Stimulated activated CD8-positive, alpha-beta memory T cell treated with anti-CD3 and anti-CD28 coated beads, Interleukin-7, amount 100 ng/mL, for 4 hours (primary cell): ENCODE results near the gene TACR1.
"Not testable (repeated sequence)": the region's sequence is repeated elsewhere in the genome, so short reads cannot be mapped to it uniquely, and the experiment has no call there.

Experiments
- DNase-seq, 2 donors: peaks; one replicate each; pipeline ENCODE4 v3.0.0-alpha.2; 2020; ENCODE audit warnings: low read depth in 2 of 2

The TACR1 gene

DNA sequence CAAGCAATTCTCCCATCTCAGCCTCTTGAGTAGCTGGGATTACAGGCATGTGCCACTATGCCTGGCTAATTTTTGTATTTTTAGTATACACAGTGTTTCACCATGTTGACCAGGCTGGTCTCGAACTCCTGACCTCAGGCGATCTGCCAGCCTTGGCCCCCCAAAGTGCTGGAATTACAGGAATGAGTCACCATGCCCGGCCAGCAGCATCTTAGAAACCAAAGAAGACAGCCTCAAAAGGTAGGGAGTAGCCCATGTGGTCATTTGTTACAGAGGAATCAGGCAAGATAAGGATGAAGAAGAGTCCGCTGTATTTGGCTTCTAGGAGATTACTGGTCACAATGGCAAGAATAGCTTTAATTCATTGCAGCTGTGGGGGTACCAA, 53.1 kb downstream of the TACR1 start:
- DNase-seq: not testable (repeated sequence)

DNA sequence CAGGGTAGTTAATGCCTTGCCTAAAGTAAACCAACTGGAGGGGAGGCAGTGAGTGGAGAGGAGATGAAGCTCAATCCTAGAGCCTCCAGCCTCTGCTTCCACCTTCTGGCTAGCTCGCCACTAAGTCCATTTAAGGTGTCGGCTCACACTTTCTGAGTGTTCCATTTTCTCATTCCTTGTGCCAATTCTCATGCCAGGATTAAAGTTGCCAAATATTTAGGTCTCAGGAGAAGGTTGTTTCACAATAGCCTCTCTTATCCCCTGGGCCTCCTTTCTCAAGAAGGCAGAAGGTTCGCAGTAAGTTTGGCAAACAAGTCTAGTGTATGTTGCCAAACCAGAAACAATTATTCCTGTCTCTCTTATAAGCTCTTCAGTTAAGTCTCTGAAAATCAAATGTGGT, 57.2 kb downstream of the TACR1 start:
- DNase-seq: no peak

DNA sequence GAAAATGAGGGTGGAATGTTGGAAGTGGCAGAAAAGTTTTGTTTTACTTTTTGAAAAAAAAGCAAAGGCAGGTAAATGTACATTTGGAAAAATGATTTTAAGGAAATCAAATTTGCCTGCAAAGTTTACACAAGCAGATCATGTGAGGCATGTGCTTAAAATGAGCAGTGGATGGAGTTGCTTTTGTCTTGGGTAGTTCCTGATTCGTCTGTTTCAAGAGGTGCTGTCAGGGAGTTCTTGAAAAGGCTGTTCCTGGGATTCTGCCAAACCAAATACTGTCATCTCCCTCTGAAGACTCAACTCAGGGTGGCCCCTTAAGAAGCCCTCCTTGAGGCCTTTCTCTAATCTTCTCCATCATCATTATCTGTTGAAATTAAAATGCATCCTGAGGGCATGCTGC, 59.0 kb downstream of the TACR1 start:
- DNase-seq: no peak

DNA sequence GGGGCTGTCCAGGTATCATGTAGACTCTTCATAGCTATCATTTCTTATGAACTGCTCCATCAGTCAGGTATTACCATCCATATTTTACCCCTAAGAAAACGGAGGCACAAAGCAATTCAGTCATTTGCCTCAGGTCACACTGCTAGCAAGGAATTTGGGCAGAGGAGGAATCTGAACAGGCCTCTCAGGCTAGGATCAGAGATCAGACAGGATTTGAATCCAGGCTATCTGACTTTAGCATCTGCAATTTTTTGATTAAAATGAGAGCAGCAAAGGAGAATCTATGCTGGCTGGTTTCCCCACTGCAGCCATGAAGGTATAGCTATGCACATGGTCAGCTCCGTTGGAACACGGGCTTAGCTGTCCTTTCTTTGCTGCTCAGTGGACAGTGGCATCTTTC, 60.1 kb downstream of the TACR1 start:
- no peak for DNase-seq

DNA sequence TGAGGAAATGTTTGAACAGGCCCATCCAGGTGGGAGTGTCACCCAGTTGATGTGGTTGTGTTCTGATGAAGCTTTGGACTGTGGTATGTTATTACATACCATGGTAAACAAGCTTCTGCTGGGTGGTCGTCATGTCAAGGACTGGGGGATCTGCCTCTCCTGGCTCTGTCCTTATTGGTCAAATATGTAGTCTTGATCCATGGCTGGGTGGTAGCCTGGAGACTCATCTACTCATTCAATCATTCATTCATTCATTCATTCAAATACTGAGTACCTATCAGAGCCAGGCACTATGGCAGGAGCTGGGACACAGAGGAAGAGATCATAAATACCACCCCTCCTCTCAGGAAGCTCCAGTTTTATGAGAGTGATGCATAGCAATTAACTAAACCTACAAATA, 60.8 kb downstream of the TACR1 start:
- DNase-seq: no peak

DNA sequence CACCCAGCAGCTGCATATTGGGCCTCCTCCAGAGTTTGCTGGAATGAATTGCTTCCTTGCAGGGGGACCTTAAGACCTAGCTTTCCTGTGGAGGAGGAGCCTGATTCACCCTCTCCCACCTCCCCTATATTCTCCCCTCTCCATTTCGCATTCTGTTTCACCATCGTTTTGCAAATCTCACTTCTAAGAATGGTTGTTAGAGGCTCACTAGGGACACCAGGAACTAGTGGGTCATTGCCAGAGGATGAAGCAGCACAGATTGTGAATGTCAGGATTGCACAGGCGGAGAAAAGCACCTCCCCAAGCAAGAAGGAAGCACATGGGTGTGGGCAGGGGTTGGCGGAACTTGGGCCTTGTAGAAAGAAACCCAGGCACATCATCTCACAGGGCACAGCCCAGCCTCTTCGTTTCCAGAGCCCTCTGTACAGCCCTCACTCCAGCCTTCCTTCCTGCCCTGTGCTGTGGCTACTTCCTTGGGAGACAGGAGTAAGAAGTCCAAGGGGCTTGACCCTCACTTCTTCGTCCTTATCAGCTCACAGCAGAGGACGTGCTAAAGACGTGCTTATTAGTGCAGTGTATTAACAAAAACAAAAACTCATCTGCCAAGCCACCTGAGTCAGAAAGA, 63.4 kb downstream of the TACR1 start:
- DNase-seq: no peak

DNA sequence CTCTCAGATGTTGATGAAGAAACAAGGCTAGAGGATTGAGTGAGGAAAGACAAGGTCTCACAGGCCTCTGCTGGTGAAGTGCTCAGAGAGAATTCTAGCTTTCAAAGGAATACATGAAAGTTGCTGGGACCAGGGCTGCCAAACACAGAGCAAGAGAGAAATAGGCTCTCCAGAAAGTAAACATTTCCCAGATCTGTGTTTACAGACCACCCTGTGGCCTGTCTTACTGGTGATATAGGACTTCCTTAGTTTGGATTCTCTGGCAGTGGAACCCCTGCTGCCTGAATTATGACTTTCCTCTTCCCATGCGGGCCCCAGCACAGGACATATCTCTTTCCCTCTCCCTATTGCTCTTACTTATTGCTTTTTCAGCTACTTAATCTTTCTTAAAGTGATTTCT, 64.5 kb downstream of the TACR1 start:
- no peak for DNase-seq

DNA sequence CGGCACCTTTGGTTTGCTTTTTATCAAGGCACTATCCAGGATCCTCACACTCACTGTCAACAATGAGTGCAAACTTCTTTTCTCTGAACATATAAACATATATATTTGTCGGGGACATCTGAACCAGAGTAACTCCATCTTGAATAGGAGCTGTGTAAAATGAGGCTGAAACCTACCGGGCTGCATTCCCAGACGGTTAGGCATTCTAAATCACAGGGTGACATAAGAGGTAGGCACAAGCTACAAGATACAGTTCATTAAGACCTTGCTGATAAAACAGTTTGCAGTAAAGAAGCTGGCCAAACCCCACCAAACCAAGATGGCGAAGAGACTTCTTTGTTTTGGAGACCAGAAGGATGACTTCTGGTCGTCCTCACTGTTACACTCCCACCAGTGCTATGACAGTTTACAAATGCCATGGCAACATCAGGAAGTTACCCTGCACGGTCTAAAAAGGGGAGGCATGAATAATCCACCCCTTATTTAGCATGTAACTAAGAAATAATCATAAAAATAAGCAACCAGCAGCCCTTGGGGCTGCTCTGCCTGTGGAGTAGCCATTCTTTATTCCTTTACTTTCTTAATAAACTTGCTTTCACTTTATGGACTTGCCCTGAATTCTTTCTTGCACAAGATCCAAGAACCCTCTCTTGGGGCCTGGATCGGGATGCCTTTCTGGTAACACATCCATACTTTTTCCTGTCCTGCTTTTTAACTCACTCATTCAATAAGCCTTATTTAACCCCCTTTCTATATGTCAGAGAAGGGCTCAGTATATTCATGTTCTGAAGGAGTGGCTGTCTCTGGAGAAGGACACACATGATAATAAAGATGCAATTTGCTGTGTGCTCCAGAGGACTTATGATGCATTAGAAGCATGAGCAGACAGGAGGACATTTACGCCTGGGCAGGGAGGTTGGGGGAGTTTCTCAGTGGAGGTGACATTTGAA, 65.4 kb downstream of the TACR1 start:
- DNase-seq: no peak

DNA sequence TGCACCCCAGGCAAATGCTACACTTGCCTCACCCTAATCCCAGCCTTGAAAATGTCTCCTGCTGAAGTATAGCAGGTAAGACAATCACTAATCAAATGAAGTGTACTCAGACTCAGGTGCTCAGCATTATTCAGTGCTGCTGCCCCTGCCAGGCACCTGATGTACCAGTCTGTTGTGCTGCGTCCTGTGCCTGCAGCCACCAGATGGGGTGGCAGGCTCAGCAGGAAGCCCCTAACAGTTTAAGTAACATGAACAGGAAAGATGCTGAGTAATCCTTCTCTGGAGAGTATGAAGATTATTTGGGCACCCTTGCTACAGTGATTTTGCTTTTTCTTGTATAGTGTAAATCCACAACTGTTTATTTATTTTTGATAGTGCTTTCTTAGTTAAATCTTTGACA, 69.1 kb downstream of the TACR1 start:
- DNase-seq: no peak

DNA sequence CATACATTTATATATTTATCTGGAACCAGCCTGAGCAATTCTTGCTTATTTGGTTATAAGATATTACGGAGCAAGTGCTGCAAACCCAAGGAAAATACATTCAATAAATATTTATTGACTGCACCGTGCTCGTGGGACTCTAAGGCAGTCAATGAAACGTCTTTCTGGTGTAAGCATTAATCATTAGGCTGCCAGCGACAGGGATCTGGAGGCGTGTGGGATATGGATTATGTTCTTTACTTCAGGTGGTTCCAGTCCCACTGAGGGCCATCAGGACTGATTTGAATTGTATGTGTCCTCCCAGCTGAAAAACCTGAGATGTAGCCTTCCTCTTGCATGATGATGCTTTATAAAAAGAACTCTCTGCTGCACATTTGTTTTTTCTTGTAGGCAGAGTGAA, 75.4 kb downstream of the TACR1 start:
- no peak for DNase-seq

DNA sequence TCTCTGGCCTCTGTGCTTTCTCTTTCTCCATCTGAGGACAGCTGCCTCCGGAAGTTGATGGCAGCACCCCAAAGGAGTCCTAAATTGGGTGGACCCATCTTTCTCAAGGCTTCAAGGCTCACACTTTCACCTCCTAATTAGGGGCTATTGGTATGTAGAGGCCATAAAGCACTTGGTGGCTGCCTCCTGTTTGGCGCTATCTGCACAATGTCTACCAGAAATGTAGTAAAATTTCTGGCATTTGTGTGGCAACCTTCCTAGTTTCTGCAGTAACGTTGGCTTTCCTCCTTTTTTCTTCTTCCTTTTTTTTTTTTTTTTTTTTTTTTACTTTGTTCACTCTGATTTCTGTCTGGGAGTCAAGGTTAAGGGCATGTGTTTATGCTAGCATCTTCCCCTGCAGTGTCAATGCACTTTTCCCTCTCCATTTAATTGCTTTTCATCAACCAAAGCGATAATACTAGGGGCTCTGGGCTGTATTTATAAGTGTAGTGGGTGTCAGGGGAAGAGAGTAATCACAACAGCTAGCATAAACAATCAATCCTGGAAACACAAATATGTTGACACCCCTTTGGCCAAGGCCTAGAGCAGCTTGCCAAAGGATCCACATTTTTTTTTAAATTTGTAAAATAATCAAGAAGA, 86.0 kb downstream of the TACR1 start:
- DNase-seq: no peak

DNA sequence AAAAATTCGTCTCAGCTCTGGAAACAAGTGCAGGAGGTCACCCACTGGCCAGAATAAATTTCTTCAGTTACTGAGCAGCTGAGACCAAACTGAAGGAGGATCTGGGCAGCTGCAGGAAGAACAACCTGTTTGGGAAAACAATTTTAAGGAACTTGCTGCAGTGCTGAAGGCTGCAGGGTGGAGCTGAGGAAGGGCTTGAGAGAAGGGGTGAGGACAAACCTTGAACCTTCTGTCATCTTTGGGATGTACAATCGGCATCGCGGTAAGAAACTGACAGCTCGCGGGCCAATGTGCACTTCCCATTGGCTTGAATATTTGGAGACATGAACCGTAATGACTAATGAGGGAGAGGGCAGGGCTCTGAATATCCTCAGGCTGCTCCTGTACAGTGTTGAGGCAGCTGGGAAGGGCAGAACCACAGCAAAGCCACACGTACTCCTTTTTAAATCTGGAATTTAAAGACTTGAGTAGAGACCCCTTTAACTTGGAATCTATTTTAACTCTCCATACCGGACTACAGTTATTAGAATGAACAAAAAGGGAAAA, 90.3 kb downstream of the TACR1 start:
- no peak for DNase-seq

DNA sequence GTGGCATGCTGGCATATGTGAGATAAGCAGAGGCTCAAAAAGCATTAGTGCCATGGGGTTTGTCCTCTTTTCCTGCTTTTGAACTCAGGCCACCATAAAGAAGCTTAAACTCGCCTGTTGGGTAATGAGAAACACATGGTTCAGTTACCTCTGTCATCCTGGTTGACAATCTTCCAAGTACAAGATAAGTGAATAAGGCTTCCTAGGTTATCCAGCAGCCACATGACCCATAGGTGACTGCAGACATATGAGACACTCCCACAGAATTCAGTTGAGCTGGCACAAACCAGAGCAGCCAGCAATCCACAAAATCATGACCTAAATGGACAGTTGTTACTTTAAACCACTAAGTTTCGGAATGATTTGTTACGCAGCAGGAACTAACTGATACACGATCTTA, 97.3 kb downstream of the TACR1 start:
- no peak for DNase-seq

DNA sequence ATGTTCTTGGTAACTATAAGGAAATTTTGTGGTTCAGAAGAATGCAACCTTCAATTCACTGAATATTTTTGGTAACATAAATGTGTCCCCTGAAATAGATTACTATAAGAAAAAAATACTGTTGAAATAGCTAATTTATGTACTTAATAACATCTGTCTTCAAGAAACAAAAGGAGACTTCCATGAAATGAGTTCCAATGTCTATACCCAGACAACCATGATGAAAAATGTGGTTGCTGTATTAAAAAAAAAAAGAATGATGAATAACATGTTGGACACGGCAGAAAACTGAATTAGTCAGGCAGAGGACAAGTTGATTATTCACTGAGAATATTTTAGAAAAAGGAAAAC, 98.5 kb downstream of the TACR1 start:
- DNase-seq: no peak

DNA sequence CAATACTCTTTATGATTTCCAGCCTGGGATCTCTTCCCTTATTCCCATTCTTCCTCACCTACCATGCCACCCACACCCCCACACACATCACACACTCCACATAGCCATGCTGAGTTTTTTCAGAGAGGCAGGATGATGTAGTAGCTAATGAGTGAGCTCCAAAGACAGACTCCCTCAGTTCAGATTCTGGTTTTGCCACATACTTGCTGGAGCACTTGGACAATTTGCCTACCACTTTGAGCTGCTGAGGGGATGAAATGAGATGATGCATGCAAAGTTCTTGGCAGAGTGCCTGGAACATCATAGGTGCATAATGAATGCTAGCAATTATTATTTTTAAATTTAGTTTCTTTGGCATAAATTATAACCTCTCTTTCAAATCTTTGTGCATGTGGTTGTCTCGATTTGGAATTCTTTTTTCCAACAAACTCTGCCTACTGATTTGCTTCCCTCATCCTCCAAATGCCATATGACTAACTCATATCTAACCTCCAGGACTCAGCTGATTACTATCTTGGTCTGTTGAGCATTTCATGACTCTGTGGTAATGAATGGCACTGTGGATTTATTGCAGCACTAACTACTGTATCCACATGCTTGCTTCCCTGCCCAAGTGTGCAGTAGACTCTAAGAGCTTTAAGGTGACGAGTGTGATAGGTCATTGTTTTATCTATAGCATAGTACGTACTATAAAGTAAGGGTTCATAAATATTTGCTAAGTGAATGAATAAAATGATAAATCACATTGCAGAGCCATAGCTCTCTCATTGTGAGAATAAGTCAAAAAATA, 99.1 kb downstream of the TACR1 start:
- DNase-seq: no peak

DNA sequence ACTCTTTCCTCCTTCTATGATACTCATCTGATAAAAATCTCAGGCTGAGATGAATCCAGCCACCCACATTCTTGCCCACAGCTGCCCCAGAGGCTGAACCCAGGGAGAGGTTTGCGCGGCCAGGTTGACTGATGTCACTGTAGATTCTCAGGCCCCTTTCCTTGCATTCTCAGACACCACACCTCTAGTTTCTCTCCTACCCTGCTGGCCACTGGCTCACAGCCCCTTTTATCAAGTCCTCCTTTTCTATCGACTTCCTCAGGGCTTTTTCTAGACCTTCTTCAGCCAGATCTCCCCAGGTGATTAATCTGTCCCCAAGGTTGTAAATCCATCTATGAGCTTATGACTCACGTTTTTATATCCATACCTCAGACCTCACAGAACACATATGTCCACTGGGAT, 99.8 kb downstream of the TACR1 start:
- DNase-seq: no peak

DNA sequence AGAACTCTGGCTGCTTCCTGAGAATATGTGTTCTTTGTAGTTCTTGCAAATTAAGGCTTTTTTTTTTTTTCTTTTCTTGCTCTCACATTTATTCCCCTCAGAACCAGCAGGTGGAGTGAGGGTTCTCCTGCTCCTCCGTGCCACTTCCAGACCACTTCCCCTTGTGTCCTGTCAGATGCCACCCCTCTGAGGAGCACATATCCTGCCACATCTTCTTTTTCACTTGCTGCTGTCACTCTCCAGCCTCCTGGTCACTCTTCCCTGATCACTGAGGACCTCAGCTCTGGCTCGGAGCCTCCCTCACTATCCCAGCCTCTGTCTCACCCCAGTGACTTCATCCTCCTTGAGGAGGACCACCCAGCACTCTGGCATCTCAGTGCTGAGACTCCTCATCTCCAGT, 100.5 kb downstream of the TACR1 start:
- DNase-seq: no peak

DNA sequence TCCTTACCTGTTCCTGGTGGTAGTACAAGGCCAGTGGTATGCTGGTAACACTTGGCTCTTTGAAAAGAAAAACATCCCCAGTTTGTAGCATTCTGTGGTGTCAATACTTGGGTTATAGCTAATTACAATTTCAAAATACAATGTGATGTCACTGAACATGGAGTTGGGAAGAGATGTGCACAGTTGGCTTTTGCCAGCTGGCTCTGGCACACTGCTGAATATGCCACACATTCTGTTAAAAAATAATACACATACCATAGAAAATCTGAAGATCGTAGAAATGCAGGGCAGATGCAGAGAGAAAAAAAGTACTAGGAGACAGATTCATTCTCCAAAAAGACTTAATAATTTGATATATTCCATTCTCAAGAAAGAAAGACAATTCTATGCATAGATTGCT, 101.5 kb downstream of the TACR1 start:
- DNase-seq: no peak

DNA sequence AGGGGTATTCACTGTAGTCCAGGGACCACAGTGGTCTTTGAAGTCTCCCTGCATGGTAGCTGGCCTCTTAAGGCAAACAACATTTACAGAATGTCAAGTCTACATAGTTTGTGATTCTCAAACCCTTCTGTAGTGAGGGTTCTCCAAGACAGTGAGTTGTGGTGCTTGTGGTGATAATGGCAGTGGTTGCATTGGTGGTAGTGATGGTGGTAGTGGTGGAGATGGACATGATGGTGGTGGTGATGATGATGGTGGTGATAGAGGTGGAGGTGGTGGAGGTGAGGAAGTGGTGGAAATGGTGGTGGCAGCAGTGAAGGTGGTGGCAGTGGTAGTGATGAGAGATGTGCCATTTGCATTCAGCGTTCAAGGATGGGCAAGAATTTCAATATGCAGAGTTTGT, 104.9 kb downstream of the TACR1 start:
- DNase-seq: no peak

DNA sequence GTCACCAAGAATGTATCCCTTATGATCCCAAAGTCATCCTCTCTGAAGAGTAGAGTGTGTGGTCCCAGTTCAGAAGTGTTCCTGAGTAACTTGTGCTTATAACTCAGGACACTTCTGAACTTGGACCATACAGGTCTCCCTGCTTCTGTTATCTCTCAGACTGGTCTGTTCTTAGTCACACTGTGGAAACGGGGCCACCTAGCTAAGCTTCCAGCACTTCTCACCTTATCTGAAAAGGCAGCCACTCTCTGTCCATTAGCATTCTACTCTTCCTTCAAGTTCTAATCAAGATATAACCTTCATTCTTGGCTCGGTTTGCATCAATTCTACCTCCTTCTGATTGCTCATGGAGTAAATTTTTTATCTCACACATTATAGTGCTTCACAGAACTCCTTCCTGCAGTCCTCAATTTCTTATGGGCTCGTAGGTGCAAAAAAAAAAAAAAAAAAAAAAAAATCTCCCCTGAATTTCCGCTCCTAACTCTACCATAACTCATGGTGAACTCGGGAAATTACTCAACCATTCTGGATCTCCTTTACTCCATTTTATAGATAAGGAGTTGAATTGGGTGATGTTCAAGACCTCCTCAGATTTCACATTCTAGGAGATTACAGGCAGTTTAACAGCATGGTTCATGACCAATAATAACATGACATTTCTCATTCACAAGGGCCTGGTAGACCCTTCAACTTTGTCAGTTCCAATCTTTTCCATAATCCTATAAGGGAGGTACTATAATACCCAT, 108.4 kb downstream of the TACR1 start:
- no peak for DNase-seq

DNA sequence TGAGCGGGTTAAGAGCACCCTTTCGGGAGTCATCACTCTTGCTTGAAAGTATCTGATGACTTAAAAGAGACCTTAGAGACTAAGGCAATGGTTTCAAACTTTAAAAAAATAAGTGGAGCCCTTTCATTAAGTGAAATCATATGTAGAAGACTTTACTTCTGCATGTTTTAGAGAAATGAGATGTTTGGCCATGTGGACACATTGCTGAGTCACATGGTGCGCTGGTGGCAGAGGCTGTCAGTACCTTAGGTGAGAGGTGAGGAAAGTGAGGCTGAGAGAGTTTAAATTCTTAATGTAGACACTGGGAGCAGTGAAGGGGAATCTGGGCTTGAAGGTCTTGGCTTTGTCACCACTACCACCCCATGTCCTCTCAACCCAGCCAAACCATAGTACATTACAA, 109.8 kb downstream of the TACR1 start:
- no peak for DNase-seq
